ENCODE data around the gene PCDHB13.
"Not testable (repeated sequence)": the region's sequence is repeated elsewhere in the genome, so short reads cannot be mapped to it uniquely, and the experiment has no call there.

GRCh38 chr5:141214583-141214982, 864 bp downstream of the PCDHB13 start:
- TF ChIP-seq CTCF (conservative IDR thresholded peaks at IDR 0.05 in 1 of 2, IDR thresholded peaks at IDR 0.05 in 1 of 2; ENCODE audit: extremely low read depth in 1 of 2, insufficient read depth in 1 of 2, low read depth in 1 of 2, low read length in 2 of 2); EZH2 (IDR thresholded peaks at IDR 0.05; ENCODE audit: borderline replicate concordance, low read length): not testable (repeated sequence)
